NCI-H187 (cell line): ENCODE data around the gene GALNT11.
"Not testable (repeated sequence)": the region's sequence is repeated elsewhere in the genome, so short reads cannot be mapped to it uniquely, and the experiment has no call there.

Source experiments
- DNase-seq, 2 experiments: peaks; one replicate each; lab custom pipeline; 2025; lab: John Stamatoyannopoulos, UW

Gene GALNT11

DNA sequence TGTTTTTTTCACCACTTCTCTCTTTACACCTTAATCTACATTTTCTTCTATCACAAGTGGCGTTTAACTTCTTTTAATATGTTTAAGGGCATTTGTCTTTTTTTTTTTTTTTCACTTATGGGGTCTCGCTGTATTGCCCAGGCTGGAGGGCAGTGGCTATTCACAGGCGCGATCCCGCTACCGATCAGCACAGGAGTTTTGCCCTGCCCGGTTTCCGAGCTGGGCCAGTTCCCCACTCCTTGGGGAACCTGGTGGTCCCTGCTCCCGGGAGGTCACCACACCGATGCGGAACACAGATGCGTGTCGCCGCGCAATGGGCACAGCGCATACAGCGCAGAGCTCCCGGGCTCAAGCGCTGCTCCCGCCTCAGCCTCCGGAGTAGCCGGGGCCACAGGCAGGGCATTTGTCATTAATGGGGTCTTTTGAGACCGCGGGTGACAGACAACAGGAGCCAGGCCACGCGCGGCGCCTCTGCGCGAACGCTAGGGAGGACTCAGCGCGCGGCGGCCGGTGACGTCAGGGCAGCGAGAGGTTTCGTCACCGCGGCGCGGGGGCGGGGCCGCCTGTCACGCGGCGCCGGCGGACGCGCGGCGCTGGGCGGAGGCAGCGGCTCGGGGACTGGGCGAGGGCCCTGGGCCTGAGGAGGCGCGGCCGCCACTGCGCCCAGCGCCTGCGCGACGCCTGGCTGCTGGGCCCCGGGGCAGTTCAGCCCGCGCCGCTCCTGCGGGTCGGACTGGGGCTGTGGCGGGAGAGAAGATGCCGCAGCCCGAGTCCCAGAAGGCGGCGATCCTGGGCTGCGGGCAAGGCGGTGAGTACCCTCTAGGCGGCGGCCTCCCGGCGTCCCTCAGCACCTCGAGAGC, at the start of gene GALNT11:
TSS of gene GALNT11 (plus strand) at position 598 of the 860 bp plus-strand sequence. CDS start 68,554 bp downstream, outside the sequence.
- peak; percentile 83 to 88 for DNase-seq

DNA sequence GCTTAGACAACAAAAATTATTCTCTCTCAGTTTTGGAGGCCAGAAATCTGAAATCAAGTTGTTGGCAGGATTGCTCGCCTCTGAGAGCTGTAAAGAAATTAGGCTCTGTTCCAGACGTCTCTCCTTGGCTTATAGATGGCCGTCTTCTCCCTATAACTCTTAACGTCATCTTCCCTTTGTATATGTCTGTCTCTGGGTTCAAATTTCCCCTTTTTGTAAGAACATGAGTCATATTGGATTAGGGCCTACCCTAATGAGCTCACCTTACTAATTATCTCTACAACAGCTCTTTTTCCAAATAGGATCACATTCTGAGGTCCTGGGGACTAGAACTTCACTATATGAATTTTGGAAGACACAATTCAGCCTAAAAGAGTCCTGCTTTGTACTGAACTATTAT, 46.9 kb upstream of the GALNT11 start:
- DNase-seq = no peak

DNA sequence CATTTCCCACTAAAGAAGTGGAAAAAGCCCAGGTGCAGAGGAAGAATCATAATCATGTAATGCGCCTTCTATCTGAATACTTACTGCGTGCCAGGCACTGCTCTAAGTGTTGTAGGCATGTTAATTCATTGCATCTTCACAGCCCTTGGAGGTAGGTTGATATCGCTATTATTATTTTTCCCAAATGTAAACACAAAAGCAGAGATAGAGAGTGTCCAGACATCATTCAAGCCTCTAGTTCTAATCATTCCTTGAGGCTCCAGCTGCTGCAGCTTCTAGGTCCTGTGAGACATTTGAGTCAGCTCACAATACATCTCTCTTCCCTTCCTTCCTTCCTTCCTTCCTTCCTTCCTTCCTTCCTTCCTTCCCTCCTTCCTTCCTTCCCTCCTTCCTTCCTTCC, 44.3 kb upstream of the GALNT11 start:
- DNase-seq = no peak

DNA sequence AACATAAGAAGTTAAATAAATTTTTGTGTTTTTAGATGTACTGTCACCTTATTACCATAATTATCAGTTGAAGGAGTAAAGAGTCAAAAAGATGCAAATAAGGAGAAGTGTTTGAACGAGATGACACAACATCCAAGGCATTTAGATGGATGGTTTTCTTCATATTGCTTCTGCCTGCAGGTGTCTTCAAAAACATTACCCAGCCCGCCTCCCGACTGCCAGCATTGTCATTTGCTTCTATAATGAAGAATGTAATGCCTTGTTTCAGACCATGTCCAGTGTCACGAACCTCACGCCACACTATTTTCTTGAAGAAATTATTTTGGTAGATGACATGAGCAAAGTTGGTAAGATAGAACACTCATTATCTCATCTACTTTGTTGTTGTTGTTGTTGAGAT, 42.7 kb upstream of the GALNT11 start:
- no peak for DNase-seq

DNA sequence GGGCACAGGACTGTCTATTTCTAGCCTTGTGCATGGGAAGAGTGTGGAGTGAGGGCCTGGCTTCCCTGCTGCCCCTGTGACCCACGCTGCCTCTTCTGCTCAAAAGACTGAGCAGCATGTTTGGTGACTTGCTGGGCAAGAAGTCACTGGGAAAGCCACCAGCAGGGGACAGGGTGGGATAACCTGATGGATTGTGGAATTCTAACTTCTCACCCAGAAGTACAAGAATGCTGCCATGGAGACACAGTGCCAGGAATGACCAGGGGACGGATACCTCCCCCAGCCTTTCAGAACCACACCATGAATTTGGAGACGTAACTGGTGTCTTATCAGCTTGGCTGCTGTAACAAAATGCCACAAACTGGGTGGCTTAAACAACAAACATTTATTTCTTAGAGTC, 40.9 kb upstream of the GALNT11 start:
- no peak for DNase-seq

DNA sequence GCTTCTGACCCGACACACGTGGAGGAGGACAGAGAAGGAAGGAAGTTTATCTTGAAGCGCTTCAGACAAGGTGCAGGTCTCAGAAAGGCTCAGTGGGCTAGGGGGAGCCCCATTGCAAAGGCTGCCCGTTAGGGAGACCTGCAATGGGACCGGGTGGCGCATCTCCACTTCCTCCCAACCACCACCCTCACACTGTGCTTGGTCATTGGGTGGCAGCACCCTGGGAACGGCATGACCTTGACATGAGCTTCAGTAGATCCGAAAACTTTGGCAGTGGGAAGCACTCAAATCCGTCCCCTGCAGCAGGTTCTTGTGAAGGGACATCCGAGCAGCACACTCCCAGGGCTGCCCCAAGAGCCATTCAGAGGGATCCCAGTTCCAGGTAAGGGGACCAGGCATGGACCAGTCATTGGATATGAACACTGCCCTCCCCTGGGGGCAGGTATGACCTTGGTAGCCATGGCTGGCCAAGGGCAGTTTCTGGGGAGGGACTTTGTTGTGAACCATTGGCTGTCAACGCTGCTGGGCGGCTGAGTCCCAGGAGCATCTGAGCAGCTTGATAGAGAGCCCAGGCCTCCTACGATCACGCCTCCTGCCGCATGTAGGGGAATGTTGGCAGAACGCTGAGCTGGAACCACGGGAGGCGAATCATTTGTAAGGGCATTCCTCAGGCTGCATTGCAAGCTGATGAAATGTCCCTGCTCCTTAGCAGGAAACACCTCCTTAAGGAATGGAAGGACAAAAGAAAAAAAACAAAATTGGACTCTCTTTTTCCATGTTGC, 37.5 kb upstream of the GALNT11 start:
- DNase-seq = no peak

DNA sequence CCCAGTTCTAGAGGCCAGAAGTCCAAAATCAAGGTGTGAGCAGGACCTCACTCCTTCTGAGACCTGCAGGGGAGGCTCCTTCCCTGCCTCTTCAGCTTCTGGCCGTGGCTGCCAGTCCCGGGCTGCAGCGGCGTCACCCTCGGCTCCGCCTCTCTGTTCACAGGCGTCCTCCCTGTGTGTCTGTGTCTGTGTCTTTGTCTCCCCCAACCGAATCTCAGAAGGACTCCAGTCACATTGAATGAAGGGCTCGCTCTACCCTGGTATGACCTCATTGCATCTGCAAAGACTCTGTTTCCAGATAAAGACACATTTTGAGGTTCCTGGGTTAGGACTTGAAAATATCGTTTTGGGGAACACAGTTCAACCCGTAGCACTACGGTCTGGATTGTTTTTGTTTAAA, 33.1 kb upstream of the GALNT11 start:
- peak in 1 of 2 experiments; percentile 12 for DNase-seq

DNA sequence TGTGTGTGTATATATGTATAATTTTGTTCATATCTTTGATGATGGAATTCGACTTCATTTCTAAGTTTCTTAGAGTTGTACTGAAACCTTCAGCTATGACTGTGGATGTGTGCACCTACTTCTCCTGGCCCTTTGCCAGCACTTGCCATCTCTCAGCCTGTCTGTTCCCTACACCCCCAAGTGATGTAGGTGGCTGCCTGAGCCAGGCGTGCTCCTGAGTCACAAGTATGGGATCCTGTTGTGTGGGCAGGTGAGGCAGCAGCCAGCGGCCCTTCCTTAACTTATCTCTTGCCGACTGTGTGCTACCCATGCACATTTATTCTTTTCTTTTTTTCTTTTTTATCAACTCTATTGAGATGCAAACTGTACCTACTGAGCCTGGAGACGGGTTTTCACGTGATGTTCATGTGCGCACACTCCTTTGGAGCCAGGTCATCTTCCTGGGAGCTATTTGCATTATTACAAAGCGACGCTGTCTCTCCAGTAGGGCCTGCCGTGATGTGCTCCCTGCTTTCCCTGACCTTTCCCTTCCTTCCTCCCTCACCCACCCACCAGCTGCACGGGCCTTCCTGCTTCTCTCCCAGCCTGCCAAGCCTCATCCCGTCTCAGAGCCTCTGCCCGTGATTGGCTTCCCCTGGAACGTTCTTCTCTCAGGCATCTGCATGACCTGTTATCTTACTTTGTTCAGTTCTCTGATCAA, 31.3 kb upstream of the GALNT11 start:
- no peak for DNase-seq

DNA sequence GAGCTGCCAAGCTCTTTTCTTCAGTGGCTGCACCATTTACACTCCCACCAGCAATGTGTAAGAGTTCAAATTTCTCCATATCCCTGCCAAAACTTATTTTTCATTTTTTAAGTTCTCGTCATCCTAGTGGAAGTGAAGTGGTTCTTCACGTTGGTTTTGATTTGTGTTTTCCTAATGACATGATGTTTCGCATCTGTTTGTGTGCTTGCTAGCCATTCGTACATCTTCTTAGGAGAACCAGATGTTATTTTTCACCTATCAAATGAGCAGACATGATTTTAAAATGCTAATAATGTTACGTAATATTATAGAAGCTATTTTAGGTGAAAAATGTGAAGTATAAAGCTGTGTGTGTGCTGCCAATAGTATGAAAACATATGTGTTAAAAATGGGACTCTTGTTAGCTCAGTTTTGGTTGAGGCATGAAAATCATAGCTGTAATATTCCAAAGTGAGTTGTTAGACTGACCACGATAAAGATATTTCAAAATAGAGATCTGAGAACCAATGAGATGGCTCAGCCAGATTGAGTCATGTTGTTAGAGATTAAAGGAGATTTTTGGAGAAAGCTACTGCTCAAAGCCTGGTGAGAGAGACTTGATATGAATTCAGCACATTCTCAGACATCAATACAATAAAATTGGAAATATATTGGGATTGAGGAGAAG, 25.9 kb upstream of the GALNT11 start:
- DNase-seq = no peak

DNA sequence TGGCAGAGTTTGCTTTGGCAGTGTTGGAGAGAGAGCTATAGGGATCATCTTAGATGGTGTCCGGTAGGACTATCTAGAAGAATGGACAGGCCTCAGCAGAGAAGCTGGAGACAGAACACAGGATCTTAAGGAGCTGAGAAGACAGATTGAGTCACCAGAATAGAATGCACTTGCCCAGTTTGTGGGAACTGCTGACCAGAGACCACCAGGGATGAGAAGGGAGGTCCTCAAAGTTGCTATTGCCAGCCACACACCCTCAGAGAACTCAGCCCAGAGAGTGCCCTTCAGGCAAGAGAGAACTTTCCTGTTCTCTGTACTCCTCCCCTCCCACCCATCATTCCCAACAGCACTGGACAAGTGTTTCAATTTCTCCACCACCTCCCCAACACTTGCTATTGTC, 25.3 kb upstream of the GALNT11 start:
- DNase-seq = no peak

DNA sequence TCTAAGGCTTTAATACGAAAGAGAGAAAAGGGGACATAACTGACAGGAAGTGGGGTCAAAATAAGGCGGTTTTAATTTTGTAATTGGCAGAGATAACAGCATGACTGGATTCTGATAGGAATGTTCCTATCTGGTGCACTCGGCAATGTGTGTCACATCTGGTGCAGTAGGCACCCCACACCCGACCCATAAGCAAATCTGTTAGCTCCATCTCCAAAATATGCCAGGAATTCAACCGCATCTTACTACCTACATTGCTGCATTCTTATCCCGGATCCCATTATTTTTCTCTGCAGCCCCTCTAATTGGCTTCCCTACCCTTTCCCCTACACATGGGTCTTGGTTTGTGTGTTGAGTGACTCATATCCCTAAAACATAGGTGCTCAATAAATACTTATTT, 19.1 kb upstream of the GALNT11 start:
- no peak for DNase-seq

DNA sequence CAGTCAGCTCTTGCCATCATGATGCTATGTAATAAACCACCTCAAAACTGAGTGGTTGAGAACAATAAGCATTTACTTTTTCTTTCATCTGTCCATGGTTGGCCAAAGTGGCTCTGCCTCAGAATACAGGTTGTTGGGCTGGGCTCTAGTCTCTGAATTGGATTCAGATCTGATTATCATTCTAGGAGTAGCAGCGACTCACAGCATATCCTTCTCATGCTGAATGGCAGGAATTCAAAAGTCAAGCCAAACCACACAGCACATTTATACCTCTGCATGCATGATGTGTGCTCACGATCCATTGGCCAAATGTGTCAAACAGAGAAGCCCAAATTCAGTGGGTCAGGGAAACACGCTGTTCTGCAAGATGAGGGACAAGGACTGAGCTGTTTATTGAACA, 13.6 kb upstream of the GALNT11 start:
- no peak for DNase-seq

DNA sequence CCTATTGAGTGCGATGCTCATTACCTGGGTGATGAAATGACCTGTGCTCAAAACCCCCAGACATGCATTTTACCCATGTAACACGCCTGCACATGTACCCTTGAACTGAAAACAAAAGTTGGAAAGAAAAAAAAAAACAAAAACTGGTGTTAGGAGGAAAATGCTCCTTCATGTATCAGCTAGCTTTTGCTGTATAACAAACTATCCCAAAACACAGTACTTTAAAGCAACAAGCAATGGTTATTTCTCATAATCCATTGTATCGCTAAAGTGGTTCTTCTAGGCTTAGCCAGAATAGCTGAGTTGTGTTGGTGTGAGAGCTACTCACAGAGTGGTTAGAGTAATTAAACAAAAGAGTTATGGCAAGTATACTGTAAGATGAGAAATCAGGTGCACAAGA, 12.2 kb upstream of the GALNT11 start:
- no peak for DNase-seq

DNA sequence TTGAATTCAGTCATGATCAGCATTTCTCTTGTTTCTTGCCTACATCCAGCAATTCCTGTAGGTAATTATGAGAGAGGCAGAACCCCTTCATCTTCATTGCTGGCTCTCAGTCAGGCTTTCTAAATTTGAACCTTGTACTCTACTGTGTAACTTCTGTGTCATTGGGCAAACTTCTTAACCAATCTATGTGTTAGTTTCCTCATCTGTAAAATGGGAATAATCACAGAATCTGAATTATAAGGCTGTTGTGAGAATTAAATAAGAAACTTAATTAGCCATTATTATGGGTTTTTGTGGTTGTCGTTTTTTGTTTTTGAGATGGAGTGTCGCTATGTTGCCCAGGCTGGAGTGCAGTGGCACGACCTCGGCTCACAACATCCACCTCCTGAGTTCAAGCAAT, 11.5 kb upstream of the GALNT11 start:
- DNase-seq = no peak

DNA sequence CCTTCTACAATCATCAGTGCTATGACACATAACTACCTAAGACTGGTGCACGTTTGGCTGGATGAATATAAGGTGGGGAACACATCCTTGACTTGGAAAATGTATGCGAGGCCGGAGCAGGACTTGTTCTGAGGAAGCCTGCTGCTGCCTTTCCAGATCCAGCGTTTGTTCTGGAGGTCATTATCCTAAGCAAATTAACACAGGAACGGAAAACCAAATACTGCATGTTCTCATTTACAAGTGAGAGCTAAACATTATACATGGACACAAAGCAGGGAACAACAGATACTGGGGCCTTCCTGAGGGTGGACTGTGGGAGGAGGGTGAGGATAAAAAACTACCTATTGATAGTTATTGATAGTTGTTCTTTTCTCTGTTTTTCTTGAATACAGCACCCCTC, 10.8 kb upstream of the GALNT11 start:
- DNase-seq = no peak

DNA sequence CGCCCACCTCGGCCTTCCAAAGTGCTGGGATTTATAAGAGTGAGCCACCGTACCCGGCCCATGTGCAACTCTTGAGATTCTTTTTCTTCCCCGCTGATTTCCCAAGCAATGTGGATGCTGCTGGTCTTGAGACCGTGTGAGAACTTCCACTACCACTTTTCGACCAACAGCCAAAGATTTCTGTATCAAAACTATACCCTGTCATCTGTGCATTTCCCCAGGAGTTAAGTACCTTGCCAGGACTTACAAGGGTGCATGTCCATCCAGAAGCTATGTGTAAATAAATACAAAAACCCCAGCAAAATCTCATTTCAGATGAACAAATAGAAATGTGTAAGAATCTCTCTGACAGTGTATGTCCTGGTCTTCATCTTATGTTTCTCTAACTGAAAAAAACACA, 9.9 kb upstream of the GALNT11 start:
- no peak for DNase-seq

DNA sequence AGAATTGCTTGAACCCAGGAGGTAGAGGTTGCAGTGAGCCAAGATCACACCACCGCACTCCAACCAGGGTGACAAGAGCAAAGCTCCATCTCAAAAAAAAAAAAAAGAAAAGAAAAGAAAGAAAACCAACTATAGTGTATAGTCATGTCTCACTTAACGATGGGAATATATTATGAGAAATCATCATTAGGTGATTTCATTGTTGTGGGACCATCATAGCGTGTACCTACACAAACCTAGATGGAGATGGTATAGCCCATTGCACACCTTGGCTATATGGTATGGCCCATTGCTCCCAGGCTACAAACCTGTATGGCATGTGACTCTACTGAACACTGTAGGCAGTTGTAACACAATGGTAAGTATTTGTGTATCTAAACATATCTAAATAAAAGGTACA, 8.5 kb upstream of the GALNT11 start:
- DNase-seq = no peak

DNA sequence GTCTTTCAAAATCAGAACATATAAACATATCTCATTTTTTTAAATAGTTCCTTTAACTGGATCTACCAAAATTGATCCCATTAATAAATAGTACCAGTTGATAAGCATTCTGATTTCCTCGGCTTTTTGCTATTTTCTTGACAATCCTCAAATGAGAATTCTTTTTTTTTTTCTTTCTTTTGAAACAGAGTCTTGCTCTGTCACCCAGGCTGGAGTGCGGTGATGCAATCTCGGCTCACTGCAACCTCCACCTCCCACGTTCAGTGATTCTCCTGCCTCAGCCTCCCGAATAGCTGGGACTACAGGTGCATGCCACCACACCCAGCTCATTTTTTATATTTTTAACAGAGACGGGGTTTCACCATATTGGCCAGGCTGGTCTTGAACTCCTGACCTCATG, 7.8 kb upstream of the GALNT11 start:
- DNase-seq = not testable (repeated sequence)

DNA sequence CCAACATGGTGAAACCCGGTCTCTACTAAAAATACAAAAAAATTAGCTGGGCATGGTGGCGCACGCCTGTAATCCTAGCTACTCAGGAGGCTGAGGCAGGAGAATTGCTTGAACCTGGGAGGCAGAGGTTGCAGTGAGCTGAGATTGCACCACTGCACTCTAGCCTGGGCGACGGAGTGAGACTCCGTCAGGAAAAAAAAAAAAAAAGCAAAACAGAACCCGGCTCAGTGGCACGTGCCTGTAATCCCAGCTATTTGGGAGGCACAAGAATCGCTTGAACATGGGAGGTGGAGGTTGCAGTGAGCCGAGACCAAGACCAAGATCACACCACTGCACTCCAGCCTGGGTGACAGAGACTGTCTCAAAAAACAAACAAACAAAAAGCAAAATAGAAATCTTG, 3.7 kb upstream of the GALNT11 start:
- DNase-seq = not testable (repeated sequence)

DNA sequence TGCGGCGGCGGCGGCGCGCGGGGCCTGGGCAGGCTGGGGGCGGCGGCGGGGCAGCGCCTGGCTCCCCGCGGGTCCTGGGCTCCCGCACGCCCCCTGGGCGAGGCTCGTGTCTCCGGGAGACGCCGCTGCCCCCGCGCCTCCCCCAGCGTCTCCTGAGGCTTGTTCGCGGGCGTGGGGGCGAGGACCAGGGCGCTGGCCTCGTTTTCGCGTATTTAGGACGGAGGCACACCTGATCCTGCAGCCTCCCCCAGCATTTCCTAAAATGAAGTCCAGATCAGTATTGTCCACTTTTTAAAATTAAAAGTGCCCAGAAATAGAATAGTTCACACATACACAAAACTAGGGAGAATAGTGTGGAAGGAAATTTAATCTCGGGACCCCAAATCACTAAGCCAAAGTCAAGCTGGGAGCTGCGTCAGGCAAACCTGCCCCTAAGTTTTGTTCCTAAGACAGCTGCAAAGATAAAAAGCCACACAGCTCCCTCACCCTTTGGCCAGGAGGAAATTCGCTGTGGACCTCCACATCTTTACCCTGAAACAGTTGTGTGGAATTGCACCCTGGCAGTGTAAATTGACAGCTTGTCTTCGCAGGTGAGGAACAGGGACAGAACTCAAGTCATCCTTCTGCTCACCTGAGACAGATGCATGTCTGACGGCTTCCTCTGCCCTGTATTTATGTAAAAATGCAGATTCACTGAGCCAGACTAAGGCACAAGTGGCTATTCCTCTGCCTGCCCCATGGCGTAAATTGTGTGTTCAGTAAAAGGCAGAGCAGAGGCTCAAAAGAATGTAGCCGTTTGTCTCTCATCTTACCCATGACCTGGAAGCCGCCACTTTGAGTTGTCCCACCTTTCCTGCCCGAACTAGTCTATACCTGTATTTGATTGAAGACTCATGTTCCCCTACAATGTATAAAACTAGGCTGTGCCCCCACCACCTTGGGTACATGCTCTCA, 740 bp downstream of the GALNT11 start:
- no peak for DNase-seq
